Measurements from ENCODE around the gene CDK6.

GRCh38 chr7:92824450-92824849, 11.9 kb downstream of the CDK6 start:
- TF ChIP-seq CTCF (IDR thresholded peaks at IDR 0.05; ENCODE audit: borderline replicate concordance, extremely low read depth, low read length, poor library complexity, severe bottlenecking) (no peak), EZH2 (IDR thresholded peaks at IDR 0.05; ENCODE audit: borderline replicate concordance, low read depth, low read length, severe bottlenecking) (no peak)
